Suprapubic skin (tissue), 4 donors: Measurements from ENCODE around the gene OR10P1. TPM values are rescaled to one million over a fixed set of nuclear protein-coding genes. Genes with fewer than 3 reads are reported as not detected.
"Not testable (repeated sequence)": the region's sequence is repeated elsewhere in the genome, so short reads cannot be mapped to it uniquely, and the experiment has no call there.

Experiments used
- DNase-seq, 2 donors: peaks; one replicate each; pipeline ENCODE4 v3.0.0-alpha.2; 2019; ENCODE audit warnings: low spot score in 2 of 2
- H3K27ac ChIP-seq: fragments of 200-600 bp; sonication (generic); one replicate; pipeline ENCODE4 v1.5.1; 2019
- H3K27me3 ChIP-seq: fragments of 200-600 bp; sonication (generic); one replicate; pipeline ENCODE4 v1.5.1; 2019
- H3K36me3 ChIP-seq: fragments of 200-600 bp; sonication (generic); one replicate; pipeline ENCODE4 v1.5.1; 2019
- H3K4me1 ChIP-seq: fragments of 200-600 bp; sonication (generic); one replicate; pipeline ENCODE4 v1.5.1; 2019
- H3K4me3 ChIP-seq: fragments of 200-600 bp; sonication (generic); one replicate; pipeline ENCODE4 v1.5.1; 2019; ENCODE audit warnings: mild to moderate bottlenecking
- H3K9me3 ChIP-seq: fragments of 200-600 bp; sonication (generic); one replicate; pipeline ENCODE4 v1.5.1; 2019
- CTCF ChIP-seq, 2 donors: fragments of 200-600 bp in 1 of 2; fragments of 450-650 bp in 1 of 2; sonication (generic) in 1 of 2; IDR thresholded peaks; one replicate each; pipeline ENCODE4 v1.5.1; 2016 to 2019; ENCODE audit warnings: antibody characterized with exemption in 2 of 2, mild to moderate bottlenecking in 1 of 2, moderate library complexity in 1 of 2
- EP300 ChIP-seq: sonication (generic); formaldehyde crosslinking; IDR thresholded peaks from one replicate; pipeline ENCODE4 v1.6.1; 2017; ENCODE audit warnings: antibody characterized with exemption
- POLR2A ChIP-seq, 2 donors: fragments of 450-650 bp; IDR thresholded peaks; one replicate each; pipeline ENCODE4 v1.6.1; 2017; ENCODE audit warnings: antibody characterized with exemption in 2 of 2, mild to moderate bottlenecking in 2 of 2, moderate library complexity in 2 of 2
- POLR2AphosphoS5 ChIP-seq, 3 donors: sonication (generic); formaldehyde crosslinking; IDR thresholded peaks; one replicate each; pipeline ENCODE4 v1.6.1; 2017; ENCODE audit warnings: antibody characterized with exemption in 3 of 3
- WGBS: methylation state at CpG from one replicate; pipeline ENCODE4 v1.1.5; 2018; 5-methylcytosine and 5-hydroxymethylcytosine counted together
- total RNA-seq, 4 donors: library from RNA; depleted of rRNA; stranded (reverse); fragments of >200 nt; gene quantifications; one replicate each; pipeline ENCODE4 v1.1.0, GENCODE V29; 2016

OR10P1 gene, protein sequence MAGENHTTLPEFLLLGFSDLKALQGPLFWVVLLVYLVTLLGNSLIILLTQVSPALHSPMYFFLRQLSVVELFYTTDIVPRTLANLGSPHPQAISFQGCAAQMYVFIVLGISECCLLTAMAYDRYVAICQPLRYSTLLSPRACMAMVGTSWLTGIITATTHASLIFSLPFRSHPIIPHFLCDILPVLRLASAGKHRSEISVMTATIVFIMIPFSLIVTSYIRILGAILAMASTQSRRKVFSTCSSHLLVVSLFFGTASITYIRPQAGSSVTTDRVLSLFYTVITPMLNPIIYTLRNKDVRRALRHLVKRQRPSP
- not detected for total RNA-seq

DNA sequence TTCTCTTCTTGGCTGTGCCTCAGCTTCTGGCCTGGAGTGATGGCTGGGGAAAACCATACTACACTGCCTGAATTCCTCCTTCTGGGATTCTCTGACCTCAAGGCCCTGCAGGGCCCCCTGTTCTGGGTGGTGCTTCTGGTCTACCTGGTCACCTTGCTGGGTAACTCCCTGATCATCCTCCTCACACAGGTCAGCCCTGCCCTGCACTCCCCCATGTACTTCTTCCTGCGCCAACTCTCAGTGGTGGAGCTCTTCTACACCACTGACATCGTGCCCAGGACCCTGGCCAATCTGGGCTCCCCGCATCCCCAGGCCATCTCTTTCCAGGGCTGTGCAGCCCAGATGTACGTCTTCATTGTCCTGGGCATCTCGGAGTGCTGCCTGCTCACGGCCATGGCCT lies at the start of gene OR10P1:
OR10P1 (plus strand) TSS at position 40 of the 400 bp plus-strand sequence; CDS start at position 40, 0 bp downstream.
- H3K4me1 ChIP-seq = no peaks in the 10 kb centered on the region
- H3K36me3 ChIP-seq = no peaks in the 10 kb centered on the region
- peaks cover 3% of the 10 kb centered on the region for H3K27me3 ChIP-seq
- no peak within 1 kb of the TSS for H3K27ac ChIP-seq
- no peak for DNase-seq
- no peak within 1 kb of the TSS for H3K4me3 ChIP-seq
- WGBS = 95% methylated on average over 6 of the region's 6 CpGs
- TF ChIP-seq POLR2AphosphoS5 (IDR thresholded peaks at IDR 0.05) = no peak
- TF ChIP-seq POLR2A (IDR thresholded peaks at IDR 0.05) = no peak
- TF ChIP-seq CTCF (IDR thresholded peaks at IDR 0.05) = no peak
- no peak for TF ChIP-seq EP300
- H3K9me3 ChIP-seq = no peaks in the 10 kb centered on the region

DNA sequence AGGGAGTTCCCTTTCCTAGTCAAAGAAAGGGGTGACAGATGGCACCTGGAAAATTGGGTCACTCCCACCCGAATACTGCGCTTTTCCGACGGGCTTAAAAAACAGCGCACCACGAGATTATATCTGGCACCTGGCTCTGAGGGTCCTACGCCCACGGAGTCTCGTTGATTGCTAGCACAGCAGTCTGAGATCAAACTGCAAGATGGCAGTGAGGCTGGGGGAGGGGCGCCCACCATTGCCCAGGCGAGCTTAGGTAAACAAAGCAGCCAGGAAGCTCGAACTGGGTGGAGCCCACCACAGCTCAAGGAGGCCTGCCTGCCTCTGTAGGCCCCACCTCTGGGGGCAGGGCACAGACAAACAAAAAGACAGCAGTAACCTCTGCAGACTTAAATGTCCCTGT lies 46.5 kb upstream of the OR10P1 start:
- H3K4me3 ChIP-seq, H3K27me3 ChIP-seq, DNase-seq, H3K4me1 ChIP-seq, H3K9me3 ChIP-seq, H3K27ac ChIP-seq, H3K36me3 ChIP-seq: not testable (repeated sequence)
- 76% methylated on average over 11 of the region's 12 CpGs for WGBS

GRCh38 chr12:55607821-55608594 lies 28.7 kb upstream of the OR10P1 start:
- Histone ChIP-seq H3K27me3 (no peaks in the 10 kb centered on the region), H3K9me3 (no peaks in the 10 kb centered on the region), H3K27ac (no peak overlapping the region), H3K36me3 (no peaks in the 10 kb centered on the region), H3K4me3 (no peak overlapping the region), H3K4me1 (no peaks in the 10 kb centered on the region)
- 63% methylated on average over 8 of the region's 8 CpGs for WGBS
- DNase-seq = no peak
- TF ChIP-seq POLR2A (IDR thresholded peaks at IDR 0.05) = no peak
- no peak for TF ChIP-seq EP300
- TF ChIP-seq CTCF (IDR thresholded peaks at IDR 0.05) = no peak
- no peak for TF ChIP-seq POLR2AphosphoS5 (IDR thresholded peaks at IDR 0.05)

- Histone ChIP-seq H3K27me3 (no peaks in the 10 kb centered on the region), H3K4me1 (no peaks in the 10 kb centered on the region), H3K9me3 (no peaks in the 10 kb centered on the region), H3K36me3 (no peaks in the 10 kb centered on the region), H3K4me3 (no peak overlapping the region), H3K27ac (no peak overlapping the region)
- DNase-seq = no peak
- 79% methylated on average over 1 of the region's 1 CpG for WGBS
- TF ChIP-seq EP300 (no peak), POLR2A (IDR thresholded peaks at IDR 0.05) (no peak), POLR2AphosphoS5 (IDR thresholded peaks at IDR 0.05) (no peak), CTCF (IDR thresholded peaks at IDR 0.05) (no peak)
Observed at GRCh38 chr12:55610598-55610997, 26.1 kb upstream of the OR10P1 start.

GRCh38 chr12:55612646-55613045 lies 24.0 kb upstream of the OR10P1 start:
- Histone ChIP-seq H3K4me3 (no peak overlapping the region), H3K4me1 (no peaks in the 10 kb centered on the region), H3K27me3 (no peaks in the 10 kb centered on the region), H3K27ac (no peak overlapping the region), H3K9me3 (peaks cover 6% of the 10 kb centered on the region), H3K36me3 (no peaks in the 10 kb centered on the region)
- WGBS = 62% methylated on average over 2 of the region's 2 CpGs
- TF ChIP-seq CTCF (IDR thresholded peaks at IDR 0.05) (no peak), POLR2AphosphoS5 (IDR thresholded peaks at IDR 0.05) (no peak), EP300 (no peak), POLR2A (IDR thresholded peaks at IDR 0.05) (no peak)
- DNase-seq = no peak
